Panc1 (cell line): ENCODE results near the gene DCUN1D2. TPM values are rescaled to one million over a fixed set of nuclear protein-coding genes. Genes with fewer than 3 reads are reported as not detected.

Experiments used
- ATAC-seq: fragments of 200-7000 bp; cut with Tn5 transposase; 2 replicates; pipeline ENCODE4 v1.9.1; 2020; ENCODE audit warnings: mild to moderate bottlenecking, moderate library complexity
- BruUV-seq: library from RNA; stranded (reverse); fragments of 400-500 nt; replicated peaks from 2 replicates; lab custom pipeline; 2021; lab: Mats Ljungman, UMichigan
- CTCF ChIA-PET: fragments of 300-600 bp; sonication (Branson Sonifier 250); formaldehyde crosslinking; loops from one replicate; lab custom pipeline; 2022; ENCODE audit warnings: antibody characterized with exemption; lab: Charles Lee
- POLR2A ChIA-PET: fragments of 300-600 bp; sonication (Branson Sonifier 250); formaldehyde crosslinking; loops from one replicate; lab custom pipeline; 2022; ENCODE audit warnings: antibody characterized with exemption; lab: Charles Lee
- DNase-seq: peaks from one replicate; pipeline ENCODE4 v3.0.0-alpha.2; 2010; ENCODE audit warnings: low read depth, low spot score
- H3K27ac ChIP-seq: 2 replicates; pipeline ENCODE4 v1.5.1; 2011; ENCODE audit warnings: mild to moderate bottlenecking, low read length, inconsistent platforms
- H3K27me3 ChIP-seq: fragments of 200-500 bp; sonication (Bioruptor generic); 2 replicates; pipeline ENCODE4 v1.6.0; 2014; ENCODE audit warnings: low read length, inconsistent platforms; ENCODE audit not compliant: control insufficient read depth, insufficient read depth
- H3K36me3 ChIP-seq: fragments of 200-500 bp; sonication (Bioruptor generic); 2 replicates; pipeline ENCODE4 v1.5.1; 2014; ENCODE audit warnings: inconsistent platforms, mild to moderate bottlenecking, low read length, moderate library complexity; ENCODE audit not compliant: control insufficient read depth, insufficient read depth
- H3K4me1 ChIP-seq: 2 replicates; pipeline ENCODE4 v1.5.1; 2011; ENCODE audit warnings: inconsistent platforms, mild to moderate bottlenecking, low read length, moderate library complexity; ENCODE audit not compliant: control insufficient read depth, insufficient read depth
- H3K4me3 ChIP-seq, 2 experiments: 2 replicates each; pipeline ENCODE4 v1.5.1; 2011 to 2012; ENCODE audit warnings: low read depth in 2 of 2, low read length in 2 of 2, mild to moderate bottlenecking in 2 of 2, inconsistent platforms in 1 of 2, moderate library complexity in 1 of 2
- H3K9me3 ChIP-seq: fragments of 200-500 bp; sonication (Bioruptor generic); 2 replicates; pipeline ENCODE4 v1.5.1; 2014; ENCODE audit warnings: low read depth, mild to moderate bottlenecking, inconsistent platforms, low read length, moderate library complexity; ENCODE audit not compliant: control insufficient read depth, insufficient read depth
- POLR2AphosphoS5 ChIP-seq: IDR thresholded peaks from 2 replicates; pipeline ENCODE4 v1.6.1; 2012; ENCODE audit warnings: mild to moderate bottlenecking, low read depth, low read length, moderate library complexity
- SIN3A ChIP-seq: IDR thresholded peaks from 2 replicates; pipeline ENCODE4 v1.6.1; 2012; ENCODE audit warnings: low read depth, mild to moderate bottlenecking, low read length, moderate library complexity, borderline replicate concordance; ENCODE audit not compliant: insufficient read depth
- TCF7L2 ChIP-seq: IDR thresholded peaks from 2 replicates; pipeline ENCODE4 v1.6.1; 2011; ENCODE audit warnings: mild to moderate bottlenecking, low read depth, low read length, inconsistent platforms
- in situ Hi-C: cut with HindIII; loops from 2 replicates; pipeline ENCODE4 v1.10.0; 2016; ENCODE audit warnings: low sequenced_read_pairs, low pct_unique_long_range_greater_than_20kb
- intact Hi-C: fragments of 100-400 bp; cut with micrococcal nuclease; formaldehyde crosslinking; loops from one replicate; pipeline ENCODE4 v1.10.0; 2022; ENCODE audit not compliant: unreplicated experiment
- total RNA-seq: library from RNA; stranded (reverse); gene quantifications from one replicate; pipeline ENCODE4 v1.2.1, GENCODE V29; 2021; ENCODE audit not compliant: unreplicated experiment
- TF ChIP-seq, protein P1 (sequence below), 2 experiments: IDR thresholded peaks; 2 replicates each; pipeline ENCODE4 v1.6.1; 2011 to 2012; ENCODE audit warnings: low read depth in 2 of 2, control low read depth in 1 of 2, low read length in 1 of 2, mild to moderate bottlenecking in 1 of 2, moderate library complexity in 1 of 2; ENCODE audit not compliant: insufficient read depth in 1 of 2
- TF ChIP-seq, protein P2 (sequence below): fragments of 450-650 bp; IDR thresholded peaks from 2 replicates; pipeline ENCODE4 v1.5.1; 2017; ENCODE audit warnings: mild to moderate bottlenecking

DCUN1D2 gene
- total RNA-seq, 1 experiment from 2014 or later: 22.8 TPM

DNA sequence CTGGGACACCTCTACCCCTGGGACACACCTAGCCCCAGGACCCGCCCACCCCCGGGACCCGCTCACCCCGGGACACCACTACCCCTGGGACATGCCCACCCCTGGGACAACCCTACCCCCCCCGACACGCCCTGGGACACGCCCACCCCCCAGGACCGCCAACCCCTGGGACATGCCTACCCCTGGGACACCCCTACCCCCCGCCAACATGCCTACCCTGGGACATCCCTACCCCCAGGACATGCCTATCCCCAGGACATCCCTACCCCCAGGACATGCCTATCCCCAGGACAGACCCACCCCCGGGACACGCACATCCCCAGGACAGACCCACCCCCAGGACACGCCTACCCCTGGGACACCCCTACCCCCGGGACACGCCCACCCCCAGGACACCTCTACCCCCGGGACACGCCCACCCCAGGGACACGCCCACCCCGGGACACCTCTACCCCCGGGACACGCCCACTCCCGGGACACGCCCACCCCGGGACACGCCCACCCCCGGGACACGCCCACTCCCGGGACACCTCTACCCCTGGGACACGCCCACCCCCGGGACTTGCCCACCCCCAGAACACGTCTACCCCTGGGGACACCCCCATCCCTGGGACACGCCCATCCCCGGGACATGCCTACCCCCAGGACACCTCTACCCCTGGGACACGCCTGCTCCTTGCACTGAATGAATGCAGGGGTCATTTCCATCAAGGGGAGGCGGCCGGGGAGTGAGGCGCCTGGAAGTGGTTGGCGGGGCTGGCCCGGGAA lies 69.5 kb downstream of the DCUN1D2 start:
- ChIA-PET POLR2A (no interaction called here), CTCF (no interaction called here)
- Histone ChIP-seq H3K27me3 (no peaks in the 10 kb centered on the region), H3K4me3 (no peak overlapping the region), H3K4me1 (no peaks in the 10 kb centered on the region), H3K9me3 (no peaks in the 10 kb centered on the region), H3K27ac (no peak overlapping the region), H3K36me3 (no peaks in the 10 kb centered on the region)
- ATAC-seq (peak; percentile 58), DNase-seq (no peak)
- in situ Hi-C loops (no loop called here), intact Hi-C loops (no loop called here)
- no TSS peak for BruUV-seq
- no peak for TF ChIP-seq POLR2AphosphoS5
- TF ChIP-seq, protein P1, sequence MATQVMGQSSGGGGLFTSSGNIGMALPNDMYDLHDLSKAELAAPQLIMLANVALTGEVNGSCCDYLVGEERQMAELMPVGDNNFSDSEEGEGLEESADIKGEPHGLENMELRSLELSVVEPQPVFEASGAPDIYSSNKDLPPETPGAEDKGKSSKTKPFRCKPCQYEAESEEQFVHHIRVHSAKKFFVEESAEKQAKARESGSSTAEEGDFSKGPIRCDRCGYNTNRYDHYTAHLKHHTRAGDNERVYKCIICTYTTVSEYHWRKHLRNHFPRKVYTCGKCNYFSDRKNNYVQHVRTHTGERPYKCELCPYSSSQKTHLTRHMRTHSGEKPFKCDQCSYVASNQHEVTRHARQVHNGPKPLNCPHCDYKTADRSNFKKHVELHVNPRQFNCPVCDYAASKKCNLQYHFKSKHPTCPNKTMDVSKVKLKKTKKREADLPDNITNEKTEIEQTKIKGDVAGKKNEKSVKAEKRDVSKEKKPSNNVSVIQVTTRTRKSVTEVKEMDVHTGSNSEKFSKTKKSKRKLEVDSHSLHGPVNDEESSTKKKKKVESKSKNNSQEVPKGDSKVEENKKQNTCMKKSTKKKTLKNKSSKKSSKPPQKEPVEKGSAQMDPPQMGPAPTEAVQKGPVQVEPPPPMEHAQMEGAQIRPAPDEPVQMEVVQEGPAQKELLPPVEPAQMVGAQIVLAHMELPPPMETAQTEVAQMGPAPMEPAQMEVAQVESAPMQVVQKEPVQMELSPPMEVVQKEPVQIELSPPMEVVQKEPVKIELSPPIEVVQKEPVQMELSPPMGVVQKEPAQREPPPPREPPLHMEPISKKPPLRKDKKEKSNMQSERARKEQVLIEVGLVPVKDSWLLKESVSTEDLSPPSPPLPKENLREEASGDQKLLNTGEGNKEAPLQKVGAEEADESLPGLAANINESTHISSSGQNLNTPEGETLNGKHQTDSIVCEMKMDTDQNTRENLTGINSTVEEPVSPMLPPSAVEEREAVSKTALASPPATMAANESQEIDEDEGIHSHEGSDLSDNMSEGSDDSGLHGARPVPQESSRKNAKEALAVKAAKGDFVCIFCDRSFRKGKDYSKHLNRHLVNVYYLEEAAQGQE (IDR thresholded peaks at IDR 0.05; ENCODE audit: insufficient read depth in 1 of 2, low read depth in 2 of 2, low read length in 1 of 2): no peak
- no peak for TF ChIP-seq SIN3A
- TF ChIP-seq TCF7L2: no peak
- TF ChIP-seq, protein P2, sequence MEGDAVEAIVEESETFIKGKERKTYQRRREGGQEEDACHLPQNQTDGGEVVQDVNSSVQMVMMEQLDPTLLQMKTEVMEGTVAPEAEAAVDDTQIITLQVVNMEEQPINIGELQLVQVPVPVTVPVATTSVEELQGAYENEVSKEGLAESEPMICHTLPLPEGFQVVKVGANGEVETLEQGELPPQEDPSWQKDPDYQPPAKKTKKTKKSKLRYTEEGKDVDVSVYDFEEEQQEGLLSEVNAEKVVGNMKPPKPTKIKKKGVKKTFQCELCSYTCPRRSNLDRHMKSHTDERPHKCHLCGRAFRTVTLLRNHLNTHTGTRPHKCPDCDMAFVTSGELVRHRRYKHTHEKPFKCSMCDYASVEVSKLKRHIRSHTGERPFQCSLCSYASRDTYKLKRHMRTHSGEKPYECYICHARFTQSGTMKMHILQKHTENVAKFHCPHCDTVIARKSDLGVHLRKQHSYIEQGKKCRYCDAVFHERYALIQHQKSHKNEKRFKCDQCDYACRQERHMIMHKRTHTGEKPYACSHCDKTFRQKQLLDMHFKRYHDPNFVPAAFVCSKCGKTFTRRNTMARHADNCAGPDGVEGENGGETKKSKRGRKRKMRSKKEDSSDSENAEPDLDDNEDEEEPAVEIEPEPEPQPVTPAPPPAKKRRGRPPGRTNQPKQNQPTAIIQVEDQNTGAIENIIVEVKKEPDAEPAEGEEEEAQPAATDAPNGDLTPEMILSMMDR: no peak

DNA sequence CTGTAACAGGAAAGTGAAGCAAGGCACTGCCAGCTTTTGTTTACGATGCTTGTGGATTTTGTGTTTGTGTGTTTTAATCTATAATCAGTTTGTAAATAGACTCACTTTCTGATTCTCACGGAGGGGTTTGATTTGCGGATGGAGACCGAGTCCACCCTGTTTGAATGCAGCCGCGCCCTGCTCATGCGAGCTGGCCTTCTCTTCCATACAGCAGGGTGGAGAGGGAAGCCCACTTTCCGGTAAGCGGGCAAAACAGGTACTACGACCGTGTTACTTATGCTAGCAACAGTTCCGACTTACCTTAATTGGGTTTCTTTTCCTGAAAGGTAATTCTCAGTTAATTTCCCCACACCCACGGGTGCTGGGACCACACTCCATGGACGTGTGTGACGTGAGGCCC lies 70.3 kb downstream of the DCUN1D2 start:
- CTCF ChIA-PET: no interaction called here
- in situ Hi-C loops: no loop called here
- no peaks in the 10 kb centered on the region for H3K9me3 ChIP-seq

More for the DNA sequence above, 70.3 kb downstream of the DCUN1D2 start:
- intact Hi-C loops: no loop called here
- BruUV-seq: no TSS peak
- no peaks in the 10 kb centered on the region for H3K36me3 ChIP-seq
- no peaks in the 10 kb centered on the region for H3K4me1 ChIP-seq
- H3K27ac ChIP-seq: no peak overlapping the region
- POLR2A ChIA-PET: no interaction called here
- ATAC-seq (no peak), DNase-seq (no peak)
- no peaks in the 10 kb centered on the region for H3K27me3 ChIP-seq
- H3K4me3 ChIP-seq: no peak overlapping the region
- TF ChIP-seq, protein P2: no peak
- TF ChIP-seq, protein P1 (IDR thresholded peaks at IDR 0.05; ENCODE audit: insufficient read depth in 1 of 2, low read depth in 2 of 2, low read length in 1 of 2): no peak
- TF ChIP-seq SIN3A (no peak), POLR2AphosphoS5 (no peak), TCF7L2 (no peak)
